BJ (cell line): ENCODE measurements around the gene COPRS. TPM values are rescaled to one million over a fixed set of nuclear protein-coding genes. Genes with fewer than 3 reads are reported as not detected.

Experiments used
- CTCF ChIA-PET: fragments of 350-600 bp; formaldehyde crosslinking; extraction: SDS; loops from one replicate; lab custom pipeline; 2021; ENCODE audit warnings: antibody characterized with exemption, inconsistent platforms; lab: Yijun Ruan, JAX
- POLR2A ChIA-PET: fragments of 300-600 bp; sonication (Branson Sonifier 250); formaldehyde crosslinking; extraction: SDS; loops from one replicate; lab custom pipeline; 2021; ENCODE audit warnings: antibody characterized with exemption; lab: Charles Lee
- DNase-seq: peaks from one replicate; pipeline ENCODE4 v3.0.0-alpha.2; 2011; ENCODE audit warnings: low read depth
- H3K27me3 ChIP-seq: 2 replicates; pipeline ENCODE4 v1.6.0; 2011; ENCODE audit warnings: low read length; ENCODE audit not compliant: control insufficient read depth, insufficient read depth
- H3K36me3 ChIP-seq: 2 replicates; pipeline ENCODE4 v1.5.1; 2011; ENCODE audit warnings: low read length; ENCODE audit not compliant: control insufficient read depth, insufficient read depth
- H3K4me3 ChIP-seq: 2 replicates; pipeline ENCODE4 v1.5.1; 2011; ENCODE audit warnings: low read depth, mild to moderate bottlenecking, control low read depth, low read length
- polyA plus RNA-seq: library from polyadenylated mRNA; depleted of rRNA; stranded (reverse); fragments of >200 nt; gene quantifications from 2 replicates; pipeline ENCODE4 v1.2.3, GENCODE V29; 2011; rRNA removed
- TF ChIP-seq, protein P1 (sequence below): IDR thresholded peaks from 2 replicates; pipeline ENCODE4 v1.5.1; 2011; ENCODE audit warnings: low read depth, mild to moderate bottlenecking, control low read depth, inconsistent platforms, low read length, moderate library complexity; ENCODE audit not compliant: insufficient read depth

The COPRS gene
- polyA plus RNA-seq, 1 experiment = 44.5 TPM

DNA sequence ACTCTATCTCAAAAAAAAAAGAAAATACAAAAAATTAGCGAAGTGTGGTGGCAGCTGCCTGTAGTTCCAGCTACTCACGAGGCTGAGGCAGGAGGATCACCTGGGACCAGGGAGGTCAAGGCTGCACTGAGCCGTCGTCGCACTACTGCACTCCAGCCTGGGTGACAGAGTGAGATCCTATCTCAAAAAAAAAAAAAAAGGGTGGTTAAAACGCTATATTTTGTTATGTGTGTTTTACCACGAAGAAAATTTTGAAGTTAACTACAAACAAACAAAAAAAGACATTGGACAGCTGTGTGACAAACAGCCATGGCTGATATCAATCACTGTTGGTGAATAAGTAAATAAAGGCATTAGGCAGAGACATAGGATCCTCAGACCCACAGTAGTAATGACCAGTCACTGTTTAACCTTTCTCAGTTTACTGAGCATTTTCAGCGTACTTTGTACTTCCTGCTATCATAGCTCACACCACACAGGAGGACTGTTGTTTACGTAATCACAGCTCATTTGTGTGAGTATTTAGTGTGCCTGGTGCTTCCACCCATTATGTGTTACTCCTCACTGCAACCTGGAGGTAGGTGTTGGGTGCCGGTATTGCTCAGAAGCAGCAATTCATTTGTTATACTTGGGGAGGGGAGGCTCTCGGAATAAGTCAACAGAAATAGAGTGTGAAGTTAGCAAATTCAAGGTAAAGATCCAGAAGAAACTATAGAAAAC lies 55.4 kb downstream of the COPRS start:
- Histone ChIP-seq H3K4me3 (no peak overlapping the region), H3K36me3 (no peaks in the 10 kb centered on the region), H3K27me3 (no peaks in the 10 kb centered on the region)
- POLR2A ChIA-PET = no interaction called here
- no peak for DNase-seq
- CTCF ChIA-PET = no interaction called here
- TF ChIP-seq, protein P1, sequence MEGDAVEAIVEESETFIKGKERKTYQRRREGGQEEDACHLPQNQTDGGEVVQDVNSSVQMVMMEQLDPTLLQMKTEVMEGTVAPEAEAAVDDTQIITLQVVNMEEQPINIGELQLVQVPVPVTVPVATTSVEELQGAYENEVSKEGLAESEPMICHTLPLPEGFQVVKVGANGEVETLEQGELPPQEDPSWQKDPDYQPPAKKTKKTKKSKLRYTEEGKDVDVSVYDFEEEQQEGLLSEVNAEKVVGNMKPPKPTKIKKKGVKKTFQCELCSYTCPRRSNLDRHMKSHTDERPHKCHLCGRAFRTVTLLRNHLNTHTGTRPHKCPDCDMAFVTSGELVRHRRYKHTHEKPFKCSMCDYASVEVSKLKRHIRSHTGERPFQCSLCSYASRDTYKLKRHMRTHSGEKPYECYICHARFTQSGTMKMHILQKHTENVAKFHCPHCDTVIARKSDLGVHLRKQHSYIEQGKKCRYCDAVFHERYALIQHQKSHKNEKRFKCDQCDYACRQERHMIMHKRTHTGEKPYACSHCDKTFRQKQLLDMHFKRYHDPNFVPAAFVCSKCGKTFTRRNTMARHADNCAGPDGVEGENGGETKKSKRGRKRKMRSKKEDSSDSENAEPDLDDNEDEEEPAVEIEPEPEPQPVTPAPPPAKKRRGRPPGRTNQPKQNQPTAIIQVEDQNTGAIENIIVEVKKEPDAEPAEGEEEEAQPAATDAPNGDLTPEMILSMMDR = no peak

DNA sequence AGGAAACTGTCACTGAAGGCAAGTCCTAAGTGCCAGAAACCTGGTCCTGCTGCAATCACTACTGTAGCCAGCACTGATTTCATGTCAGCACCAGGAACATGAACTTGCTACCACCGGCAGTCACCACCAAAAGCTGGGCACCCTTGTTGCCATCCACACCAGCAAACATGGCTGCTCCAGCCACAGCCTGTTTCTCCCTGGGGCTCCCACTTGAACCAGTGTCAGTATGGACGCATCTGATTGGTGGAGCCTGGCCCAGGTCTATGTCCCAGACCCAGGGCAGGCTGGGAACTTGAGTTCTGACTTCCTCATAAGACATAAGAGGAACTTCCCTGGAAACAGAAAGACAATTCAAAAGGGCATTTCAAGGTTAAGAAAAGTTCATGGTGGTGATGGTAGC lies 56.5 kb downstream of the COPRS start:
- TF ChIP-seq, protein P1 = no peak
- no peak for DNase-seq
- Histone ChIP-seq H3K4me3 (no peak overlapping the region), H3K36me3 (no peaks in the 10 kb centered on the region), H3K27me3 (no peaks in the 10 kb centered on the region)
- CTCF ChIA-PET = no interaction called here
- POLR2A ChIA-PET = no interaction called here

Other genes starting within 250 kb of the COPRS start
- 9.2 and 25.0 TPM in 2 replicates for gene UTP6, start 42.5 kb upstream of the COPRS start, polyA plus RNA-seq
- 4.7 and 10.9 TPM in 2 replicates for gene SUZ12, start 77.8 kb upstream of the COPRS start, polyA plus RNA-seq
- gene LRRC37B, start 148.1 kb upstream of the COPRS start, polyA plus RNA-seq = 8.6 and 11.4 TPM in 2 replicates